ENCODE measurements around the gene TPK1.
A peak's percentile ranks its signal among the peaks of the same experiment; 100 is the strongest.
"Not testable (repeated sequence)": the region's sequence is repeated elsewhere in the genome, so short reads cannot be mapped to it uniquely, and the experiment has no call there.

TPK1 gene

GRCh38 chr7:144821067-144821466, 14.8 kb downstream of the TPK1 start:
- DNase-seq: no peak

- no peak for DNase-seq
These were observed 15.3 kb downstream of the TPK1 start for GRCh38 chr7:144820552-144820951.

- no peak for DNase-seq
These were observed 16.3 kb downstream of the TPK1 start for GRCh38 chr7:144819566-144819965.

GRCh38 chr7:144818511-144818910, 17.3 kb downstream of the TPK1 start:
- DNase-seq: no peak

GRCh38 chr7:144817001-144817400, 18.9 kb downstream of the TPK1 start:
- DNase-seq: no peak

- no peak for DNase-seq
These were observed 21.6 kb downstream of the TPK1 start for GRCh38 chr7:144814299-144814698.

GRCh38 chr7:144812379-144813283, 23.2 kb downstream of the TPK1 start:
- DNase-seq: no peak

GRCh38 chr7:144805627-144806239, 30.1 kb downstream of the TPK1 start:
- DNase-seq: no peak

GRCh38 chr7:144800678-144801436, 35.0 kb downstream of the TPK1 start:
- DNase-seq: not testable (repeated sequence)

GRCh38 chr7:144796919-144797318, 38.9 kb downstream of the TPK1 start:
- DNase-seq: no peak

GRCh38 chr7:144792050-144792449, 43.8 kb downstream of the TPK1 start:
- DNase-seq: no peak

- no peak for DNase-seq
These were observed 44.4 kb downstream of the TPK1 start for GRCh38 chr7:144791488-144791887.

- DNase-seq: peak; percentile 9
These were observed 48.7 kb downstream of the TPK1 start for GRCh38 chr7:144787127-144787526.

GRCh38 chr7:144786522-144786921, 49.3 kb downstream of the TPK1 start:
- peak; percentile 20 for DNase-seq

GRCh38 chr7:144786079-144786478, 49.8 kb downstream of the TPK1 start:
- DNase-seq: no peak

- DNase-seq: no peak
These were observed 50.3 kb downstream of the TPK1 start for GRCh38 chr7:144785521-144785920.

- no peak for DNase-seq
These were observed 50.9 kb downstream of the TPK1 start for GRCh38 chr7:144784943-144785342.

GRCh38 chr7:144784441-144784840, 51.4 kb downstream of the TPK1 start:
- no peak for DNase-seq

- no peak for DNase-seq
These were observed 53.0 kb downstream of the TPK1 start for GRCh38 chr7:144782883-144783282.

GRCh38 chr7:144780071-144780608, 55.7 kb downstream of the TPK1 start:
- DNase-seq: no peak

GRCh38 chr7:144777889-144778288, 58.0 kb downstream of the TPK1 start:
- DNase-seq: not testable (repeated sequence)

GRCh38 chr7:144777005-144777839, 58.6 kb downstream of the TPK1 start:
- DNase-seq: no peak

All from NCI-H1092 treated with DMSO at 0.1 percent for 48 hours (cell line).